Middle frontal gyrus (tissue), 1 donor: ENCODE measurements around the gene KCNG2.

Source experiments
- DNase-seq: peaks from one replicate; pipeline ENCODE4 v3.0.0-alpha.2; 2015; ENCODE audit warnings: low spot score; ENCODE audit errors: extremely low spot score

KCNG2 gene

DNA sequence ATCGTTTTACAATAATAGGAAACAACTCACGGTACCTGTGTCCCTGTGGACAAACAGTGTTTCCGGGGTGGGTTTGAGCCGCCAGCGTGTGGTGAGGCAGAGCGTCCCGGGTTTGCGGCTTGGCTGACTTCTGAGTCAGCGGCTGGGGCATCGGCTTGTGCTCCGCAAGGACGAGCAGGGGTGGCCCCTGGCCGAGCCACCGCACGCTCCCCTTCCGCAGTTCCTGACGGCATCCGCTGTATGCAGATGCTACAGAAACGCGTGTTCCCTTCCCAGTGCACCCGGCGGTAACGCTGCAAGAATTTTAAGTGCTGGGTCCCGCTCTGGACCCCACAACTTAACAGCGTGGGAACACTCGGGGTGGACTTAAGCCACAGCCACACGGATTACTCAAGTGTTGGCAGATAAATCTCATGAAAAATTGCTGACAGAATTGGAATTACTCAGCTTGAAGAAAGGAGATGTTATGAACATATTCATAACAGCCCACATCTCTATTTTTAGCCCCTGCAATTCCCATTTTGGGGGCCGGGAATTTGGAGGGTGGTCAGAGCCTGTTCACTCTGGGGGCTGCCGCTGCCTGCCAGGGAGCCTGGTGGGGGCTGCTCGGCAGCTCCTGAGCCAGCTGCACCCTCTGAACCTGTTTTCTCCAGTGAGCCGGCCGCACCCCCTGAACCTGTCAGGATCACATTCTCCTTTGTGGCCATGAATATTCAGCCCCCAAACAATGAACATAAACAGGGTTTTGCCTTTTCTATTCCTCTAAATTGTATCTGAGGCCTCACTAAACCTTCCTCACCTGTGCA lies 12.6 kb upstream of the KCNG2 start:
- no peak for DNase-seq

DNA sequence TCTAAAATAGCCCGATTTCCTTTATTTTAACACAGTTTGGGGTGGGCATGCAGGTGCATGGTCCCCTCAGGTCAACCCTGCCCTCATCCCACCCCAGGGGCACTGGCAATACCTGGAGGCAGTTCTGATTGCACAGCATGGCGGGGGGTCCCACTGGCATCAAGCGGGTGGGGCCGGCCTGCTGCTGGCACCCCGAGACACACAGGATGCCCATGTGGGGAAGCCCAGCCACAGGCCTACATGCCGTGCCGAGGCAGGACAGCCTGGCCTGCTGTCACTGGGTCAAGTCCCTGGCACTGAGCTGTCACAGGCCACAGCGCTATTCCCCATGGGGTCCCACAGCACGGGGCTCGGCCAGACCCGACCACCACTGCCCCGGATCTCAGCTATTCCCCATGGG lies 11.9 kb upstream of the KCNG2 start:
- DNase-seq, result no peak

DNA sequence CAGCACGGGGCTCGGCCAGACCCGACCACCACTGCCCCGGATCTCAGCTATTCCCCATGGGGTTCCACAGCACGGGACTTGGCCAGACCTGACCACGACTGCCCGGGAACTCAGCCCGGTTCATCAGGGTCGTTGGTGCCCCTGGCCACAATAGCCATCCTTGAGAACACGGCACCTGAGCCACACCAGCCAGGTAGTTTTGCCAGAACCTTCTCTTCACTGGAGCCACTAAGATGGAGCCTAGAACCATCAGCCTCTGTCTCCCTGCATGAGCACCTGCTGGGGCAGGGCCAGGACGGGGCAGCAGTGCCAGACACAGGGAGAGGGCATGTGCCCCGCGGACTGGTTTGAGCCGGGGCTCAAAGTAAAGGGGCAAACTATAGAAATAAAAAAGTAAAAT lies 11.4 kb upstream of the KCNG2 start:
- DNase-seq, result no peak

DNA sequence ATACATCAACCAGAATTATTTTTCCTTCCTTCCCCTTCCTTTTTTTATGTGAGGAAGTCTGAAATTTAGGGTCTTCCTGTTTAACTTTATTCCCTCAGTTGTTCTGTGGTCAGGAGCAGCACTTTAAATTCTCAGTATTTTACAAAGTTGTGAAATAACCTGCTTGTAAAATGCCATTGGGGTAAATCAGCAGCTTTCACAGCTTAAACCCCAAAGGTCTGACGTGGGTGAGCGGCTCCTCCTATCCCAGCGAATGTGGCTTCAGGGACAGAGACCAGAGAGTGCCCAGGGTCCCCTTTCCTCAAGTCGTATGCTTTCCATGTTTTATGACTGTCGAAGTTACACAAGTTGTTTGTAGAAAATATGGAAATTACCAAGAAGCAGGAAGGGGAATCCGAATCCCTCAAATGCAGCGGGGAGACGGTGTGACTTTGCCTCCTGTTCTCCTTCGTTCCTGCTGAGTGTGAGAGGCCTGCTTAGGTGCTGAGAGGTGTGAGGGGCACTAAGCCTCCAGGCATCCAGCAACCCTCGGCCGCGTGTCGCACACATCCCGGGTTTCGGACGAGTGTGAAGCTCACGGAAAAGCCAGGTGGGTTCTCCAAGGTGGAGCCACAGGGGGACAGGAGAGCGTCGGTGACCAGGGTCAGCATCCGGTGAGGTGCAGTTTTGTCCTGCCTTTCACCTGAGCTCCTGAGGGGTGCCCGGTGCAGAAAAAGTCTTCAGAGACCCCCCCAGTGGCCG lies 10.8 kb upstream of the KCNG2 start:
- DNase-seq, result no peak

DNA sequence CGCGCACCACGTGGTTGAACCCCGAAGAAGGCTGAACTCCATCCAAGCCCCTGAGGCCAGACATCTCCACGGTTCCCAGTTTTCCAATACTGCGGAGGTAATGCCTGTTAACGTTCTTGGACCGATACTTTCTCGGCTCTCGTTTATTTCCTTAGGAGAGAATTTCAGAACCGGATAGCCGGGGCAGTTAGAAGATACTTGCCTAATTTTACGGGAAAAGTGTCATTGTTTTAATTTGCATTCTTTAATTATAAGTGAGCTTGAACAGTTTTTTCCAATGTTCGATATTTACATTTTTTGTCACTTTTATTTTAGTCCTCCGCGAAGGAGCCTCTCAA lies 10.2 kb upstream of the KCNG2 start:
- DNase-seq, result no peak

DNA sequence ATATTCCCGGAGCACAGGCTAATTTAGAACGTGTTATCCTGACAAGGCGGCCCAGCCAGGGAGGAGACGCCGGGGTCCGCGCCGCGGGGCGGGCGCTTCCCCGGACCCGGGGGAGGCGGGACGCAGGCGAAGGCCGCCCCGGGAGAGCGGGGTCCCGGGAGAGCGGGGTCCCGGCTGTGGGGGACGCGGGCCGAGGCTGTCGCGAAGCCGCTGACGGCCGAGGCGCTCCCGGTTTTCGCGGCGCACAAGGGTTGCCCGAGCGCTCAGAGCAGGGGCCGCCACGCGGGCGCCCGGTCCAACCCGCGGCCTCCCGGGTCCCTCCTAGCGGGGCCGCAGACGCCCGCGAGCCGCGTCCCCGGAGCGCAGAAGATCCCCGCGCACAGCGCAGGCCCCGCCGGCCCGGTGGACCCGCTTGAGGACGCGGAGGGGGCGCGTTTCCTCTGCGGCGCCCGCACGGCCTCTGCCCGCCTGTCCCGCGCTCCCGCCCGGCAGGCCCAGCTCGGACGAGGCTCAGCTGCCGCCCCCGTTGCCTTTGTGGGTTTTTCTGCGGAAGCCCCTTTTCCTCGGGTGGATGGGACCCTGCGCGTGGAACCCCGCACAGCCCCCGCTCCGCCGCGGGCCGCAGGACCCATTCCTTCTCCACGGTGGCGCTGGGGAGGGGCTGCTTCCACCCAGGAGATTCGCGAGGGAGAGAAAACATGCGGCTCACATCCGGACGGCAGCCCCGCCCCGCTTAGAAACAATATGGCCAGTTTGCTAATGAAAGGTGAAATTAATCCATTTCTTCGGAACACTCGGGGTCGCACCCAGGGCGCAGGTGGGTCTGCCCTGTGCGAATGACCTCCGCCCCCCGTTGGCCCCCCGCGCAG lies 9.6 kb upstream of the KCNG2 start:
- DNase-seq, result no peak

DNA sequence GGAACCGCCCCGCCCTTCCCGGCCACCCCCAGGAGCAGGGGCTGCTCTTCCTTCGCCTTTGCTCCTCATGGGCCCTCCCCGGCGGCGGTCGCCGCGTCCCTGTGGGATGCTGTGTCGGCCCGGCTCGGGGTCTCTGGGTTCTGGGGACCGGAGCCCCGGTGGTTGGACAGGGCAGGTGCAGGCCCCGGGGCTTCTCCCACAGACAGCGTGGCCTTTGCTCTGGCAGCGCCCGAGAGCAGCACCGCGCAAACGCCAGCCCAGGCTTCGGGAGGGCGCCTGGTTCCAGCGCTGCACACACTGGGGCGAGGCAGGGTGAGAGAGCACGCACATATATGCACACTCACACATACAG lies 9.0 kb upstream of the KCNG2 start:
- DNase-seq, result no peak

DNA sequence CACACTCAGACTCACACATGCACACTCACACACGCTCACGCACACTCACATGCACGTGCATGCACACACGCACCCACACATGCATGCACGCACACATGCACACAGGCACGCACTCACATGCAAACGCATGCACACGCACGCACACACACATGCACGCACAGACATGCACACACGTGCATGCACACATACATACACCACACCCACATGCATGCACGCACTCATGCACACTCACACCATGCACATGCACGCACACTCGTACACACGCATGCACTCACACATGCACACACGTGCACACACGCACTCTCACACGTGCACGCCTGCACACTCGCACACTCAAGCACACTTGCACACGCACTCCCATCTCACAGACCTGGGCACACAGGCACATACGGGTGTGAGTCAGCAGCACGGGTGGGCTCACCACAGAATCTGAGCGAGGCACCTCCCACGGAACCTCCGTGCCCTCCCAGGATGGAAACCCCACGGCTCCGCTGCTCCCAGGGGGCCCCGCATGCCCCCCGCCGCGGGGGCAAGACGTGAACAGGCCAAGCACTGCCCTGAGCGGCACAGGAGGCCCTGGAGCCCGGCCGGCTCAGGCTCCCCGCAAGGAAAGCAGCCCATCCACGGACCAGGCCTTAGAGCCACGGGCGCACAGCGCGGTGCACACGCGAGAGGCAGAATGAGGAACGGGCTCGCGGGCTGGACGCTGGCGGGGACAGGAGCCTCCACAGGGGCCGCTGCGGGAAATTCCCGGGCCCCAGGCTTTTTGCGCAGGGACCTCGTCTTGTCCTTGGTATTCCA lies 8.4 kb upstream of the KCNG2 start:
- no peak for DNase-seq

DNA sequence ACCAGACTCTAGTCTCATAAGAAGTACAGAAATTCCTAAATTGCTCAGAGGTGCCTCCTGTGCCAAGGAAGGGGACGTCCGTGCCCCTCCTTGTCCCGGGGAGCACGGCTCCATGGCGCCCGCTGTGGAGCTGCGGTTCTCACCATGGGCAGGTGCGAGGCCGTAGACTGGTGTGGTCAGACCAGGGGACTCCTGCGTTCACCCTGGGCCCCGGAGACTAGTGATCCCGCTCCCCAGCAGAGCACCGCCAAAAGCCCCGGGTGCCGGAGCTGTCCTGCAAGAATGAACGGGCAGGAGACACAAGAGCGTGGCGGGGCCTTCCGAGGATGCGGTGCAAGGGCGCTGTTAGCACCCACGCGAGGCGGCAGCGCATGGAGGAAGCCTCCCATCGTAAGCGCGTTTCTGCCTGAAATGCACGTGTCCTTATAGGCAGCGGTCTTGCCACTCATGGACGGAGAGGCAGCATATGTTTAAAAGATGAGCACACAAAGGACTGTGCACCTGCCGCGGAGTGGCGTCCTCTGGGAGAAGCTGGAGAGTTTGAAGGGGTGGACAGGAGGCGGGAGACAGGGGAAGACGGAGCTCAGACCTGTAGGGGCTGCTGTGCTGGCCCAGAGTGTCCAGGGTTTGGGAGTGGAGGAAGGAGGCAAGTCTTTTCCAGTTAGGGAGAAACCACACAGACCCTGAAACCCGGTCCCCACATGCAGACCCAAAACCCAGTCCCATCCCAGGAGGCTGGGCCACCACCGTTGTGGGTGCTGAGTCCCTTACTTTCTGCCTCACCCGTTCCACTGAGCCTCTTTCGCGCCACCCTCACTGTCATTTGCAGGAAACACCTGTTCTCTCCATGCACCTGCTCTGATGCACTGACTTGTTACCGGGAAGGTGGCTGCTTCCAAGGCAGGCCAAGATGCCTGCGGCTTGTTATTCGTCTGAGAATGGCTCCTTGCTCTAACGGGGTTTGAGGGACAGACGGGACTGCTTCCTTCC lies 7.5 kb upstream of the KCNG2 start:
- no peak for DNase-seq

DNA sequence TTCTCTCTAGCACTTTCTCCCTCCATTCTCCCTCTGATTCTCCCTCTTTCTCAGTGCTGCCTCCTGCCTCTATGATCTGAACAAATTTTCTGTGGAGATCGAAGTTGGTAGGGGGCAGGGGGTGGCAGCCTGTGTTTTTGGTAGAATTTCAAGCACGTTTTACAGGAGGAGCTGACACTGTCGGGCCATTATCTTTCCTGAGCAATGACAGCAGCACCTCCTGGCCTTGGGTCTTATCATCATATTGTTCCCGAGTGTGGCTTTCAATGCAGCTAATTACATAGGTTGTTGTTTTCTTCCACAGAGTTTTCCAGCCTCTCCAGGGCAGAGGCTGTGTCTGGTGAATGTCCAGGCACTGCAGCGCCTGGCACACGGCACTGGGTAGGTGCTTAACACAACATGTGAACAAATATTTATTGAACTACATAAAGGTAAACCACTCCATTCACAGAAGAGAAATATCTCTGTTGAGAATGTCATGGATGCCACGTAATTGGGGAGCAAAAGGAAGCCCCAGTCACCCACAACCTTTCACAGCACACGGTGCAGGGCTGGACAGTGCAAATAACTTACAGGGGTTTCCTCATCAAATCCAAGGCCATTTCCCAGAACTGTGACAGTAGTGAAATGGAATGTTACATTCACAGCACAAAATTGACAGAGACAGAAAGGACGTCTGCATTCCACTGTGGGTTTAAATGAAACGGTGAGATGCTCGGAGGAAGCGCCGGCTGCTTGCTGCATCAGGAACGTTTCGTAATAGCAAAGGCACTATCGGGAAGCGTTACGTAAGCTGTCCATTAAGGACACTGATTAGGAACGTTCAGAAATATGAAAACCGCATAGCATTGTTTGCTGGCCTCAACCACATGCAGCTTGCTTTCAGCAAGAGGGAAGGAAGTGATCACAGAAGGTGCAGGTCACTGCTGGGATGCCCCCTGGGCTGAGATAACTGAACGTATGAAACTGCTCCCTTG lies 6.5 kb upstream of the KCNG2 start:
- no peak for DNase-seq

DNA sequence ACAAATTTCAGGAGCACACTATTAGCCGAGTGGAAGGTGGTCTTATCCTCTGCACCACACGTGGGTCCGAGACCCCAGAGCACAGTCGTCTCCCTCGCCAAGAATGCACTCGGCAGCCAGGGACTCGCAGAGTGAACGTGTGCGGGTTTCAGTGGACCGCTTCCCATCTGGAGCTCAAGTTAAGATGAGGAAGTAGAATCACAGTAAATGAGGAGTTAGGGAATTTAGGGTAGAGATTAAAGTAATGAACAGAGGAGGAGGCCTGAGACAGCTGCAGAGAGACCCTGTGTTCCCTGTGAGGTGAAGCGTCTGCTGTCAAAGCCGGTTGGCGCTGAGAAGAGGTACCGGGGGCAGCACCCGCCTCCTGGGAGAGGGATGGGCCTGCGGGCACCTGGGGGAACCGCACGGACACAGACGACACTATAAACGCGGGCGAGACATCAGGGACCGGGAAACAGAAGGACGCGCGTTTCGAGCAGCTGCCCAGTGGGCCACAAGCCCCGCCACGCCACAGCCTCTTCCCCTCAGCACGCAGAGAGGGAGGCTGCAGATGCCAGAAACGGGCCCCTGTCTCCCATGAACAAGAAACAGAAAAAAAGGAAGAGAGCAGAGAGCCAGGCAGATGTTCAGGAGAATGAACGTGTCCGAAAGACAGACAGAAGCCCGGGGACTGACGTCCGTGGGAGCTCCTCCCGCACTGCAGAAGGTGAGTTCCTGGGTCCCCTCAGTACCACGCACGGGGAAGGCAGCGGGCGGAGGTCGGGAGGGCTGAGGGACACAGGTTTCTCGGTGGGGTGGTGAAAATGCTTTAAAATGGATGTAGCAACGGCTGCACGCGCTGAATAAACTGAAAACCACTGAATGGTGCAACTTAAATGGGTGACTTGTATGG lies 5.4 kb upstream of the KCNG2 start:
- no peak for DNase-seq

DNA sequence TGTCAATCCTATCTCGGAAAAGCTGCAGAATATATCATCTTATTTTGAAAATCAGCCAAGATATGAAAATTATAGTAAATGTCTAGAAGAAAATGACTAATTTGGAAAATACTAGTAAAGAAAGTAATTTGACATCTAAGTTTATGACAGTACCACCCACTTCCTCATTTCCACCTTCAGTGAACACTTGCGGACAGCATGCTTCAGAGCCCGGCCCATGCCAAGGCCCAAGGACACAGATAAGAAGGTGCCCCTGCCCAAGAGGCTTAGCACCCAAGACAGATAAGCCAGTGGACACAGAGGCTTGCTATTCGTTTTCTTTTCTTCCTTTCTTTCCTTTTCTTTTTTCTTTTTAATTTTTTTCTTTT lies 4.8 kb upstream of the KCNG2 start:
- no peak for DNase-seq

DNA sequence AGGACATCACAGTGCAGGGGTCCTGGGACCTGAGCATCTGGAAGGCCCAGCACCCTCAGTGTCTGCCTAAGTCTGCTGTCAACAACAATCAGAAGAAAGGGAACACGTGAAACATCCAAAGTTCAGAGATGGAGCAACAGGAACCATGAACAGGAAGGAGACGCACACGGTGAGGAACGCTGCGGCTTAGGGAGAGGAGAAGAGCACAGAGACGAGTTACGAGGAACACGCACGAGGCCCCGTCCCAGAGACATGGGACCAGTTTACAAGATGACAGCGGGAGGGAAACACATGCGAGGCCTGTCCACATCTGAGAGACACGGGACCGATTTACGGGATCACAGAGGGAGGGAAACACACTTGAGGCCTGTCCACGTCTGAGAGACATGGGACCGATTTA lies 2.9 kb upstream of the KCNG2 start:
- no peak for DNase-seq

DNA sequence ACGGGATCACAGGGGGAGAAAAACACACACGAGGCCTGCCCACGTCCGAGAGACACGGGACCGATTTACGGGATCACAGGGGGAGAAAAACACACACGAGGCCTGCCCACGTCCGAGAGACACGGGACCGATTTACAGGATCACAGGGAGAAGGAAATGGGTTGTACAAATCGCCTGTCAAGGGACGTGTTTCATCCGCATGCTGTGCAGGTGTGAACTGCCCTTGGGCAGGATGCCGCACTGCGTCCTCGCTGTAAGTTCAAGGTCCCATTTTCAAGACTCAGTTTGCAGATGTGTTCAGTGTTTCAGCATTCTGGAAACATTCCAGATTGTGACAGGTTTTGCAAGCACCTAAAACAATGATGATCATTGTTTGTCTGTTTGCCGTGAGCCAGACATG lies 2.3 kb upstream of the KCNG2 start:
- no peak for DNase-seq

DNA sequence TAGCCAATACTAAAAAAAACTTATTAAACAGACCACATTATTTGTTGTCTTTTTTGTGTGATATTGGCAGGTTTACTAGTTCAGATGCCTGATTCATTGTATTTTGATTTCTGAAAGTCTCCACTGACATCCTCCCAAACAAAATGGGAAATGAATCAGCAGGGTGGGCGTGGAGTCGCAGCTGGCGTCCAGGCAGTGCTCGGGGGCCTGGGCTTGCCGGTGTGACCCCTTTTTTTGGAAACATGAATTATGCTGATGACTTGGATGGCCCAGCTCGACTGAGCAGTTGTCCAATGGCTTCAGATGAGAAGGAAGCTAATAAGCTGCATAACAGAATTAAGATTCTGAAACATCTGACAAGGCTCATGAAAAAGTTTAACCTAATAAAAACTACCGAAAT lies 1.7 kb upstream of the KCNG2 start:
- no peak for DNase-seq

DNA sequence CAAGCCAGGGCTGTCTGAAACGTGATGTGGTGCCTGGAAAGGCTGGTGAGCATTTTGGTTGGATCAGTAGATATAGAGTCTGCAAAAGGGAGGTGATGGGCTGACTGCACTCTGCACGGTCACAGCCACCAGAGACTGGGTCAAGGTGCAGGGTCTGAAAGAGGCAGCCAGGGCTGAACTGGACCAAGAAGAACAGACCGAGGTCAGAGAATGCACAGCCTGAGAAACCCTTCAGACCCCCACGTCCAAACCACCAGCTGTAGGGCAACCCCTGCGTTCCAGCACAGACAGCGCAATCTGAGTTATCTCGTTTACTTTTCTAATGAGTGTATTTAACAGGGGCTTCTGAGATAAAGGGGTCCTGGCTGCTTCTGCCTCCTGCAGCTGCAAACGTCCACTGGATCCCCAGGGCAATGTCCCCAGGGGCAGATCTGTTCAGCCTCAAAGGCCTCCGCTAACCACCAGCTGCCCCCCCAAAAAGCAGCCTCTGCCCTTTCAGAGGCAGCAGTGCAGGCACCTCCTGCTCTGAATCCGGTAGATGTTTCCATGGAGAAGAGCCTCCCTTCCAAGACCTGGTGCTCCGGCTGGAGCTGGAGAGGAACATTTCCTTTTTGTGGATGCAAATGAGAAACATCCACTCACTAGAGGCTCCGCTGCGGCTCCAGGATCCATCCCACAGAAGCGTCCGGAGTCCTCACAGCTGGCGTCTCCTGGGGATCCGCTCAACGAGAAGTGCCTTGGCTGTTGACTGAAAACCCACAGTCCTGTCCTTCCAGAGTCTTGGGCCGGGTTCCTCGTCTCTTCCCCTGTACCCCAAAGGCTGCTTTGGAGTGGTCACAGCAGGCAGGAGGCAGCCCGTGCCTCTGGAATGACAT lies 970 bp upstream of the KCNG2 start:
- no peak for DNase-seq

DNA sequence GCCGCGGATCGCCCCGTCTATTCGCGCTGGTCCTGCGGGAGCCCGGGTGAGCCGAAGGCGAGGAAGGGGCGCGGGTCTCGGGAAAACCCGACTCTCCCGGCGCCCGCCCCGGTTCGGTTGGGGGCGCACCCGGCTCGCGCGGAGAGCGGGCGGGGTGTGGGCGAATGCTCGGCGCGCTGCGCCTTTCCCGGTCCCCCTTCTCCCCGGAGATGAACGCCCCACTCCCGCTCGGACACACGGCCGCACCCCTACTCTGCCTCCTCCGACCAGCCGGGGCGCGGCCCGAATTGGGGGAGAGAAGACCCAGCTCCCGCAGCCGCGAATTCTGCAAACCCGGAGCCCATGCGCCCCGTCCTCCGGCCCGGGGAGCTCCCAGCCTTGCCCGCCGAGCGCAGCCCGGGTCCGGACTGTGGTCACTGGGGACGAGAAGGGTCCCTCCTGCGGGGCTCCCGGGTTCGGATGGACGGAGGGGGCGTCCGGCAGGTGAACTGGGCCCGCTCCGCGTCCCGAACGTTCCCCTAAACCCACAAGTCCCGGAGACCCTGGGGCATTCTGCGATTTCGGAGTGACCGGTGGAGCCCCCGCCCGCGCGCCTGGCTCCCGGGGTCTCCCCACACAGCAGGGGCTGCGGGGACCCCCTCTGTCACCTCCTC lies 734 bp downstream of the KCNG2 start:
- no peak for DNase-seq
